K562 (cell line): Measurements from ENCODE around the gene C1R. TPM values are rescaled to one million over a fixed set of nuclear protein-coding genes. Genes with fewer than 3 reads are reported as not detected.

ENCODE experiments used
- ARID3B ChIP-seq: fragments of 250-450 bp; sonication (Bioruptor Pico); IDR thresholded peaks from 2 replicates; pipeline ENCODE4 v1.4.0; 2020; ENCODE audit warnings: borderline replicate concordance
- ETV5 ChIP-seq: sonication (generic); formaldehyde crosslinking; IDR thresholded peaks from 2 replicates; pipeline ENCODE4 v1.4.0; 2020; ENCODE audit warnings: low read depth, mild to moderate bottlenecking, missing genetic modification reagents
- ETV6 ChIP-seq, 3 experiments: fragments of 150-350 bp in 1 of 3; sonication (generic) in 1 of 3; formaldehyde crosslinking in 1 of 3; IDR thresholded peaks; 2 replicates each; pipeline versions ENCODE4 v1.6.1 to v1.8.0; 2014 to 2022; ENCODE audit warnings: borderline replicate concordance in 2 of 3, low read depth in 2 of 3, antibody characterized with exemption in 1 of 3, low read length in 1 of 3, mild to moderate bottlenecking in 1 of 3, missing genetic modification reagents in 1 of 3
- HBP1 ChIP-seq: fragments of 450-650 bp; formaldehyde crosslinking; IDR thresholded peaks from 2 replicates; pipeline ENCODE4 v1.4.0; 2022; ENCODE audit warnings: missing genetic modification characterization
- MXI1 ChIP-seq: IDR thresholded peaks from 2 replicates; pipeline ENCODE4 v1.6.1; 2011; ENCODE audit warnings: low read depth, mild to moderate bottlenecking, improper control_type of control experiment, low read length
- NFATC3 ChIP-seq: fragments of 450-650 bp; IDR thresholded peaks from 2 replicates; pipeline ENCODE4 v1.6.1; 2017; ENCODE audit warnings: mild to moderate bottlenecking
- POLR3G ChIP-seq: IDR thresholded peaks from 2 replicates; pipeline ENCODE4 v1.6.1; 2011; ENCODE audit not compliant: insufficient read length, insufficient replicate concordance; ENCODE audit errors: extremely low read depth
- PTRF ChIP-seq: fragments of 450-650 bp; IDR thresholded peaks from 2 replicates; pipeline ENCODE4 v1.6.1; 2016; ENCODE audit warnings: mild to moderate bottlenecking, missing genetic modification characterization, missing compliant biosample characterization
- TAF15 ChIP-seq: fragments of 200-400 bp; formaldehyde crosslinking; IDR thresholded peaks from 2 replicates; pipeline ENCODE4 v1.6.1; 2017; ENCODE audit warnings: mild to moderate bottlenecking, low read depth, low read length, moderate library complexity
- ZBTB11 ChIP-seq, 3 experiments: fragments of 200-800 bp in 1 of 3; fragments of 250-450 bp in 1 of 3; fragments of 450-650 bp in 1 of 3; sonication (Bioruptor Pico) in 1 of 3; sonication (Bioruptor generic) in 1 of 3; formaldehyde crosslinking in 1 of 3; IDR thresholded peaks; 2 replicates each; pipeline versions ENCODE4 v1.6.1 to v1.8.0; 2016 to 2022; ENCODE audit warnings: mild to moderate bottlenecking in 2 of 3, missing genetic modification characterization in 2 of 3, missing compliant biosample characterization in 1 of 3, moderate library complexity in 1 of 3
- ZBTB17 ChIP-seq: fragments of 450-650 bp; formaldehyde crosslinking; IDR thresholded peaks from 2 replicates; pipeline ENCODE4 v1.4.0; 2020; ENCODE audit warnings: mild to moderate bottlenecking
- ZNF124 ChIP-seq: sonication (generic); formaldehyde crosslinking; IDR thresholded peaks from 2 replicates; pipeline ENCODE4 v1.8.1; 2022; ENCODE audit warnings: missing genetic modification reagents
- ZNF133 ChIP-seq: fragments of 250-450 bp; sonication (Bioruptor Pico); IDR thresholded peaks from 2 replicates; pipeline ENCODE4 v1.4.0; 2020; ENCODE audit warnings: mild to moderate bottlenecking
- ZNF143 ChIP-seq: sonication (generic); formaldehyde crosslinking; IDR thresholded peaks from 2 replicates; pipeline ENCODE4 v1.9.0; 2022; ENCODE audit warnings: mild to moderate bottlenecking, missing genetic modification reagents
- ZNF253 ChIP-seq: fragments of 250-450 bp; sonication (Bioruptor Pico); conservative IDR thresholded peaks from 2 replicates; pipeline ENCODE4 v1.6.1; 2021; ENCODE audit warnings: mild to moderate bottlenecking
- ZNF282 ChIP-seq: sonication (generic); formaldehyde crosslinking; IDR thresholded peaks from 2 replicates; pipeline ENCODE4 v1.8.1; 2023; ENCODE audit warnings: missing genetic modification reagents
- ZNF354B ChIP-seq: fragments of 250-450 bp; sonication (Bioruptor Pico); IDR thresholded peaks from 2 replicates; pipeline ENCODE4 v1.4.0; 2020
- ZNF561 ChIP-seq: fragments of 450-650 bp; formaldehyde crosslinking; conservative IDR thresholded peaks from 2 replicates; pipeline ENCODE4 v1.4.0; 2020; ENCODE audit warnings: mild to moderate bottlenecking, moderate library complexity
- ZNF668 ChIP-seq: fragments of 250-450 bp; sonication (Bioruptor Pico); IDR thresholded peaks from 2 replicates; pipeline ENCODE4 v1.8.0; 2022; ENCODE audit warnings: mild to moderate bottlenecking, inconsistent platforms
- ZNF764 ChIP-seq: fragments of 250-450 bp; sonication (Bioruptor Pico); IDR thresholded peaks from 2 replicates; pipeline ENCODE4 v1.4.0; 2020; ENCODE audit warnings: low read depth, mild to moderate bottlenecking, moderate library complexity
- ZNF780A ChIP-seq: fragments of 250-450 bp; sonication (Bioruptor Pico); IDR thresholded peaks from 2 replicates; pipeline ENCODE4 v1.5.0; 2021; ENCODE audit warnings: mild to moderate bottlenecking
- polyA plus RNA-seq, 8 experiments: library from polyadenylated mRNA; depleted of rRNA in 4 of 8; stranded (reverse) in 5 of 8; unstranded in 3 of 8; fragments of >200 nt; fragmentation: Nextera tagmentation in 2 of 8; fragmentation: Illumina TruSeq in 1 of 8; extraction: Ambion mirVana in 2 of 8; extraction: Trizol in 1 of 8; gene quantifications; 2 replicates each; pipeline versions ENCODE4 v1.2.1 to v1.2.3, GENCODE V29; 2011 to 2014; ENCODE audit warnings: inconsistent platforms in 1 of 8, missing spikeins in 1 of 8
- total RNA-seq, 7 experiments: library from RNA; depleted of rRNA in 6 of 7; stranded (reverse); fragments of >200 nt in 6 of 7; fragmentation: Illumina TruSeq in 2 of 7; extraction: Trizol in 2 of 7; gene quantifications; 2 replicates each; pipeline versions ENCODE4 v1.2.1 to v1.2.3, GENCODE V29; 2011 to 2021; ENCODE audit warnings: low replicate concordance in 1 of 7

Gene C1R
- total and polyA plus RNA-seq, 9 of the 15 experiments (the other 6 are each of a cell fraction or from before 2014, with no cell fraction given), result 0.07 to 1.0 (median 0.33) TPM; not detected in 1

GRCh38 chr12:7108003-7108795, 16.0 kb upstream of the C1R start (continued):
- TF ChIP-seq HBP1 (CRISPR knock-in tag) (no peak), ZNF561 (no peak), ETV6 (IDR thresholded peaks at IDR 0.05; ENCODE audit: borderline replicate concordance in 1 of 2, low read depth in 2 of 2, low read length in 1 of 2) (no peak), ETV6 (CRISPR knock-in tag; IDR thresholded peaks at IDR 0.05; ENCODE audit: borderline replicate concordance) (no peak), ZNF133 (no peak), ETV5 (CRISPR knock-in tag) (peak; percentile 94), POLR3G (no peak), ZNF354B (CRISPR knock-in tag) (no peak), ZNF668 (CRISPR knock-in tag) (no peak), ZNF253 (CRISPR knock-in tag) (no peak), ZNF282 (CRISPR knock-in tag) (no peak), ARID3B (no peak), MXI1 (no peak), NFATC3 (no peak), TAF15 (no peak), ZBTB17 (CRISPR knock-in tag) (no peak), ZBTB11 (CRISPR knock-in tag; IDR thresholded peaks at IDR 0.05) (peak in 1 of 3 experiments; percentile 37; a peak in 1 of 6 replicates), PTRF (tag) (no peak), ZNF143 (CRISPR knock-in tag) (no peak), ZNF764 (CRISPR knock-in tag) (no peak), ZNF780A (CRISPR knock-in tag) (no peak), ZNF124 (no peak)
